Measurements from ENCODE around the gene ADAMTS15. TPM values are rescaled to one million over a fixed set of nuclear protein-coding genes. Genes with fewer than 3 reads are reported as not detected.

ADAMTS15 gene
- total RNA-seq, 1 donor: not detected

Other genes with a start within 250 kb of the ADAMTS15 start
- gene ZBTB44, start 133.7 kb upstream of the ADAMTS15 start, total RNA-seq: 76.5 TPM
- gene ADAMTS8, start 20.0 kb upstream of the ADAMTS15 start, total RNA-seq: not detected